ENCODE data around the gene PLCL1. TPM values are rescaled to one million over a fixed set of nuclear protein-coding genes. Genes with fewer than 3 reads are reported as not detected.

Gene PLCL1
- polyA plus RNA-seq (2011; rRNA removed) (0.09 and 0.21 TPM in 2 replicates), polyA minus RNA-seq (2011; rRNA and poly(A)+ RNA removed) (0.14 and 0.31 TPM in 2 replicates)

DNA sequence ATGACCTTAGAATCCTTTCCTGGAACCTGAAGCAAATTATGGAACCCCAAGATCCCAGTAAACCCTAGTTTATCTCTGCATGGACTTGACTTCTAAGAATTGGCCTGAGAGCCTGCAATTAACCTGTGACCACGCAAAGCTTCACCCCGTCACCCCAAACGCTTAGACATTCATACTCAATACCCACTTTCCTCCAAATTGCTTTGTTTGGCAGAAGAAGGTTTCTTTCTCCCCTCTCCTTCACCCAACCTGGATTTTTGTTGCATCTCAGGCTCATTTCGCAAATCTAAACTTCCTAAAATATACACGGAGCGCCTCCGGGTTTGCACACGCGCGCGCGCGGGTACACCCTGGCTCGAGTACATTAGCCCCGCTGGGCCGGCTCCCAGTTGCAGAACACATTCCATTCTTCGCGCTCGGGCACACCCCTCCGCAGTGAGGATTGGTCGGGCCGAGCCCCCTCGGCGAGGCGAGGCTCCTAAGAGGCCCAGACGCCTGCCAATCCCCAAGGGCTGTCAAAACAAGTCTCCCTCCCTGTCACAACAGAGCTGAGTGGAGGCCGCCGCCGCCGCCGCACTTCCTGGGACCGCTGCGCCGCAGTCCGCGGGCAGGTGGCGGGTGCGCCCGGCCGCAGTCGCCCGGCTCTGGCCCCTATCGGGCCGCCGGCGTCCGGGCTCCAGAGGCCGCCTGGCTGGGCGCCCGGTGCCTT lies at the start of gene PLCL1:
Gene PLCL1 (plus strand): TSS at position 545 of the 709 bp plus-strand sequence.
- H3K27me3 ChIP-seq (ENCODE audit: control insufficient read depth, insufficient read depth, low read length) = peaks cover 10% of the 10 kb centered on the region
- ChIA-PET POLR2A (no interaction called here), CTCF (interaction anchor here (0.6 to 1.6 kb wide), 4 partner anchors 249 to 324 kb away, joined by 3 to 8 read pairs (median 3); no protein-coding TSS in a partner anchor)
- no peaks in the 10 kb centered on the region for H3K36me3 ChIP-seq (ENCODE audit: control insufficient read depth, insufficient read depth, low read length)
- TF ChIP-seq, protein P1, sequence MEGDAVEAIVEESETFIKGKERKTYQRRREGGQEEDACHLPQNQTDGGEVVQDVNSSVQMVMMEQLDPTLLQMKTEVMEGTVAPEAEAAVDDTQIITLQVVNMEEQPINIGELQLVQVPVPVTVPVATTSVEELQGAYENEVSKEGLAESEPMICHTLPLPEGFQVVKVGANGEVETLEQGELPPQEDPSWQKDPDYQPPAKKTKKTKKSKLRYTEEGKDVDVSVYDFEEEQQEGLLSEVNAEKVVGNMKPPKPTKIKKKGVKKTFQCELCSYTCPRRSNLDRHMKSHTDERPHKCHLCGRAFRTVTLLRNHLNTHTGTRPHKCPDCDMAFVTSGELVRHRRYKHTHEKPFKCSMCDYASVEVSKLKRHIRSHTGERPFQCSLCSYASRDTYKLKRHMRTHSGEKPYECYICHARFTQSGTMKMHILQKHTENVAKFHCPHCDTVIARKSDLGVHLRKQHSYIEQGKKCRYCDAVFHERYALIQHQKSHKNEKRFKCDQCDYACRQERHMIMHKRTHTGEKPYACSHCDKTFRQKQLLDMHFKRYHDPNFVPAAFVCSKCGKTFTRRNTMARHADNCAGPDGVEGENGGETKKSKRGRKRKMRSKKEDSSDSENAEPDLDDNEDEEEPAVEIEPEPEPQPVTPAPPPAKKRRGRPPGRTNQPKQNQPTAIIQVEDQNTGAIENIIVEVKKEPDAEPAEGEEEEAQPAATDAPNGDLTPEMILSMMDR (IDR thresholded peaks at IDR 0.05; ENCODE audit: insufficient read depth, low read depth, low read length) = no peak
- H3K4me3 ChIP-seq (ENCODE audit: low read depth, low read length) = peak within 1 kb of the TSS; percentile 65
- peak; percentile 58 for DNase-seq (ENCODE audit: low read depth)

DNA sequence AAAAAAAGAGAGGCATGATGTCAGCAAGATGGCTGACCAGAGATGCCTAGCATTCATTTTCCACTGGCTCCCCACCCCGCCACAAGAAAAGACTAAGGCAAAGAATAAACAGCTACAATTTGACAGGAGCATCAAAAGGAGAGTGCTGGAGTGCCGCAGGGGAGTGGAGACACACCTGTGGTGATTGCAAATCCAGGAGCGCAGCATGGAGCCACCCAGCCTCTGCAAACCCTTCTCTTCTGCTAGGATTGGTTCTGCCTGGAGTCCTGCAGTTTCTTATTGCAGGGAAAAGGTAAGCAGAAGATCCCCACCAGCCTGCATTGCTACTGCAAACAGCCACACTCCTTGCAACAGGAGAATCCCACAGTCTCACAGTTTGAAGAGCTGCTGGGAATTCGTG lies 45.4 kb upstream of the PLCL1 start:
- POLR2A ChIA-PET = no interaction called here
- no peak overlapping the region for H3K4me3 ChIP-seq (ENCODE audit: low read depth, low read length)
- CTCF ChIA-PET = no interaction called here
- no peaks in the 10 kb centered on the region for H3K36me3 ChIP-seq (ENCODE audit: control insufficient read depth, insufficient read depth, low read length)
- TF ChIP-seq, protein P1 (IDR thresholded peaks at IDR 0.05; ENCODE audit: insufficient read depth, low read depth, low read length) = no peak
- H3K27me3 ChIP-seq (ENCODE audit: control insufficient read depth, insufficient read depth, low read length) = no peaks in the 10 kb centered on the region
- no peak for DNase-seq (ENCODE audit: low read depth)

DNA sequence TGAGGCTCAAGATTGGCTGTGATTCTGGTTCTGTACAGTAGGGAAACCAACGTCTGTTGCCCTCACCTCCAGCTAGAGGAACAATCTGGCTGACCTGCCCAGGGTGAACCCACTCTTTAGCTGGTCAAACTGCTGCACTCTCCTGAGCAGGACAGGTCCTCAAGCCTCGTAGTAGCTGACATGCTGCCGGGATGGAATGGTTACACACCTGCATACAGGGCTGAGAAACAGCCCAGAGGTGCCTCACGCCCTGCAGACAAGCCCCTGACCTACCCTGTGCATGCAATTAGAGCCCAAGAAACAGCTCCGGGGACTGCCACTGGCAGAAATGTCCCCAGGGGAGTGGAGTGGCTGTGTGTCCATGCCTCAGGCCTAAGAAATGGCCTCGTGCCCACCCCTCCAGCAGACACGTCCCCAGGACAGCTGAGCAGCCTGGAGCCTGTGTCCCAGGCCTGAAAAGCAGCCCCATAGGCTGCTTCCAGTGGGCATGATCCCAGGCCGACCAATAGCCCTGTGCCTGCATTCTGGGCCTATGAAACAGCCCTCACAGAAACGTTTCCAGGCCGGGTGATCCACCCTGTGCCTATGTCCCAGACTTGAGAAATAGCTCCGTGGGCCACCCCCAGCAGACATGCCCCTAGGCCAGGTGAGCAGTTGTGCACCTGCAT lies 44.6 kb upstream of the PLCL1 start:
- ChIA-PET POLR2A (no interaction called here), CTCF (no interaction called here)
- H3K36me3 ChIP-seq (ENCODE audit: control insufficient read depth, insufficient read depth, low read length) = no peaks in the 10 kb centered on the region
- TF ChIP-seq, protein P1 (IDR thresholded peaks at IDR 0.05; ENCODE audit: insufficient read depth, low read depth, low read length) = no peak
- no peaks in the 10 kb centered on the region for H3K27me3 ChIP-seq (ENCODE audit: control insufficient read depth, insufficient read depth, low read length)
- no peak overlapping the region for H3K4me3 ChIP-seq (ENCODE audit: low read depth, low read length)
- DNase-seq (ENCODE audit: low read depth) = no peak

DNA sequence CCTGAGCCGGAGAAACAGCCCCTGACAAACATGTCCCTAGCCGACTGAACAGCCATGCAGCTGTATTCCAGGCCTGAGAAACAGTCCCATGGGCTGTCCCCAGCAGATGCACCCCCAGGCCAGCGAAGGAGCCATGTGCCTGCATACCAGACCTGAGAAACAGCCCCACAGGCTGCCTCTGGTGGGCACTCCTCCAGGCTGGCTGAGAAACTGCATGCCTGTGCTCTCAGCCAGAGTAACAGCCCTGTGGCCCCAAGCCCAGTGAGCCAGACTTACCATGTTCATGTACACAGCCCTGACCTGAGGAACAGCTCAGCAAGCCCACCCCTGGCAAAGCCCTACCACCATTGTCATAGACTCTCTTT lies 44.1 kb upstream of the PLCL1 start:
- ChIA-PET POLR2A (no interaction called here), CTCF (no interaction called here)
- Histone ChIP-seq H3K27me3 (ENCODE audit: control insufficient read depth, insufficient read depth, low read length) (no peaks in the 10 kb centered on the region), H3K4me3 (ENCODE audit: low read depth, low read length) (no peak overlapping the region), H3K36me3 (ENCODE audit: control insufficient read depth, insufficient read depth, low read length) (no peaks in the 10 kb centered on the region)
- TF ChIP-seq, protein P1 (IDR thresholded peaks at IDR 0.05; ENCODE audit: insufficient read depth, low read depth, low read length) = no peak
- DNase-seq (ENCODE audit: low read depth) = no peak

DNA sequence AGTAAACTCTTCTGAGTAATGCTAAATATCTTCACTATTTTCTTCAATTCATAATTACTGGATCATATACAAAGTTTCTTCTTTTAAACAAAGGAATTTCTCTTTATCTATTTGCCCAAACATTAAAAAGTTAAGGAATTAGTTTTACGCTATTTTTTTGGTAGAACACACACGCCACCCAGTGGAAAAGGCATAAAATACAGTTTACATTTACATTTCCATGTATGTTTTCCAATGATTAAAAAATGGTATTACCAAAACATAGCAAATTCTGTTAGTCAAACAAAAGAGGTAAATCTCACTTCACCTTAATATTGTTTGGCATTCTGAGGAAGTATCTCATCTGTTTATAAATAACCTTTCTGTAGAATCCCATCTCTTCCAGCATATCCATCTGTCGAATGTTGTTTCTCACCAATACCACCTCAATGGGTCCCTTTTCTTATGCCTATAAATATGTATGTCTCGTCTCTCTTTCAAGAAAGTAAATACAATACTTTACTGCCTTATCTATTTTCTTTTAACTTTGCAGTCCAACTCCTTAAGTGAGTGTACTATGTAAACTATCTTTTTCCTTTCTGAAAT lies 26.5 kb upstream of the PLCL1 start:
- Histone ChIP-seq H3K36me3 (ENCODE audit: control insufficient read depth, insufficient read depth, low read length) (no peaks in the 10 kb centered on the region), H3K4me3 (ENCODE audit: low read depth, low read length) (no peak overlapping the region), H3K27me3 (ENCODE audit: control insufficient read depth, insufficient read depth, low read length) (no peaks in the 10 kb centered on the region)
- POLR2A ChIA-PET = no interaction called here
- TF ChIP-seq, protein P1 (IDR thresholded peaks at IDR 0.05; ENCODE audit: insufficient read depth, low read depth, low read length) = peak; percentile 50
- DNase-seq (ENCODE audit: low read depth) = peak; percentile 4
- CTCF ChIA-PET = interaction anchor here (0.8 to 1.5 kb wide), 3 partner anchors 9 to 588 kb away, joined by 3 to 5 read pairs (median 5); no protein-coding TSS in a partner anchor
